GM23338 (cell line): Measurements from ENCODE around the gene SEMA6B. TPM values are rescaled to one million over a fixed set of nuclear protein-coding genes. Genes with fewer than 3 reads are reported as not detected.

Experiments used
- ATAC-seq: fragments of 200-7000 bp; cut with Tn5 transposase; 3 replicates; pipeline ENCODE4 v1.9.1; 2020
- DNase-seq: peaks from one replicate; pipeline ENCODE4 v3.0.0-alpha.2; 2015; ENCODE audit warnings: low spot score
- H2AFZ ChIP-seq: fragments of 200-600 bp; sonication (generic); 2 replicates; pipeline ENCODE4 v1.8.0; 2016; ENCODE audit warnings: antibody characterized with exemption, mild to moderate bottlenecking, moderate library complexity
- H3F3A ChIP-seq: fragments of 200-600 bp; sonication (generic); replicated peaks from 2 replicates; pipeline ENCODE4 v1.8.0; 2017; ENCODE audit warnings: antibody characterized with exemption, mixed run types, low read depth
- H3K27ac ChIP-seq: fragments of 200-600 bp; sonication (generic); 2 replicates; pipeline ENCODE4 v1.6.1; 2016; ENCODE audit warnings: low read depth
- H3K27me3 ChIP-seq: fragments of 200-600 bp; sonication (generic); 2 replicates; pipeline ENCODE4 v1.8.0; 2016; ENCODE audit warnings: mild to moderate bottlenecking, mixed run types, moderate library complexity; ENCODE audit not compliant: insufficient read depth
- H3K36me3 ChIP-seq: fragments of 200-600 bp; sonication (generic); 2 replicates; pipeline ENCODE4 v1.8.0; 2016; ENCODE audit warnings: mild to moderate bottlenecking; ENCODE audit not compliant: insufficient read depth
- H3K4me1 ChIP-seq: fragments of 200-600 bp; sonication (generic); 2 replicates; pipeline ENCODE4 v1.8.0; 2016; ENCODE audit warnings: mild to moderate bottlenecking, moderate library complexity; ENCODE audit not compliant: insufficient read depth
- H3K4me2 ChIP-seq: fragments of 200-600 bp; sonication (generic); 2 replicates; pipeline ENCODE4 v1.7.1; 2017; ENCODE audit warnings: mixed run types
- H3K4me3 ChIP-seq: fragments of 200-600 bp; sonication (generic); 2 replicates; pipeline ENCODE4 v1.6.1; 2016; ENCODE audit warnings: mixed run types
- H3K79me2 ChIP-seq: fragments of 200-600 bp; sonication (generic); replicated peaks from 2 replicates; pipeline ENCODE4 v1.8.0; 2017; ENCODE audit warnings: mild to moderate bottlenecking; ENCODE audit not compliant: insufficient read depth
- H3K9me2 ChIP-seq: fragments of 200-600 bp; sonication (generic); 2 replicates; pipeline ENCODE4 v1.8.0; 2017; ENCODE audit not compliant: insufficient read depth
- H4K20me1 ChIP-seq: fragments of 200-600 bp; sonication (generic); replicated peaks from 2 replicates; pipeline ENCODE4 v1.8.0; 2017; ENCODE audit warnings: mild to moderate bottlenecking; ENCODE audit not compliant: insufficient read depth
- H3K27ac Mint-ChIP-seq: 2 replicates; pipeline ENCODE4 v1.8.0; 2020; ENCODE audit warnings: inconsistent platforms, mild to moderate bottlenecking, moderate library complexity, mixed read lengths
- H3K27me3 Mint-ChIP-seq: 3 replicates; pipeline ENCODE4 v1.8.0; 2022; ENCODE audit warnings: low read depth, mild to moderate bottlenecking, moderate library complexity, mixed read lengths, inconsistent platforms; ENCODE audit not compliant: insufficient read depth, poor library complexity
- H3K36me3 Mint-ChIP-seq: 3 replicates; pipeline ENCODE4 v1.8.0; 2021; ENCODE audit warnings: low read depth, mild to moderate bottlenecking, inconsistent platforms, moderate library complexity, mixed read lengths
- H3K4me1 Mint-ChIP-seq: 3 replicates; pipeline ENCODE4 v1.8.0; 2020; ENCODE audit warnings: mild to moderate bottlenecking, inconsistent platforms, mixed read lengths
- H3K4me3 Mint-ChIP-seq: 3 replicates; pipeline ENCODE4 v1.8.0; 2021; ENCODE audit warnings: moderate library complexity, mild to moderate bottlenecking, inconsistent platforms, mixed read lengths
- H3K9me3 Mint-ChIP-seq: 3 replicates; pipeline ENCODE4 v1.8.0; 2020; ENCODE audit warnings: moderate library complexity, mild to moderate bottlenecking, inconsistent platforms, mixed read lengths
- CREB1 ChIP-seq: fragments of 250-450 bp; sonication (Bioruptor Pico); IDR thresholded peaks from 2 replicates; pipeline ENCODE4 v1.5.0; 2020; ENCODE audit warnings: low read depth, mild to moderate bottlenecking, moderate library complexity
- EZH2 ChIP-seq: fragments of 200-600 bp; sonication (generic); IDR thresholded peaks from one replicate; pipeline ENCODE4 v1.8.0; 2017; ENCODE audit warnings: antibody characterized with exemption, mild to moderate bottlenecking, low read depth; ENCODE audit not compliant: unreplicated experiment
- EZH2phosphoT487 ChIP-seq: fragments of 200-600 bp; sonication (generic); IDR thresholded peaks from one replicate; pipeline ENCODE4 v1.8.1; 2018; ENCODE audit warnings: antibody characterized with exemption; ENCODE audit not compliant: unreplicated experiment
- NANOG ChIP-seq: IDR thresholded peaks from 2 replicates; pipeline ENCODE4 v1.6.1; 2016; ENCODE audit warnings: antibody characterized with exemption, borderline replicate concordance
- POLR2AphosphoS5 ChIP-seq: IDR thresholded peaks from 2 replicates; pipeline ENCODE4 v1.6.1; 2016; ENCODE audit warnings: antibody characterized with exemption, low read depth
- STAT1 ChIP-seq: IDR thresholded peaks from one replicate; pipeline ENCODE4 v1.6.1; 2016; ENCODE audit warnings: antibody characterized with exemption; ENCODE audit not compliant: unreplicated experiment
- ZNF114 ChIP-seq: fragments of 250-450 bp; sonication (Bioruptor Pico); IDR thresholded peaks from 2 replicates; pipeline ENCODE4 v1.5.0; 2020; ENCODE audit warnings: mild to moderate bottlenecking, moderate library complexity
- ZNF331 ChIP-seq: fragments of 250-450 bp; sonication (Bioruptor Pico); IDR thresholded peaks from 2 replicates; pipeline ENCODE4 v1.5.0; 2020; ENCODE audit warnings: low read depth, mild to moderate bottlenecking, moderate library complexity
- polyA plus RNA-seq: library from polyadenylated mRNA; unstranded; fragments of >200 nt; fragmentation: Nextera tagmentation; extraction: Ambion mirVana; gene quantifications from 2 replicates; pipeline ENCODE4 v1.2.1, GENCODE V29; 2016
- total RNA-seq: library from RNA; depleted of rRNA; stranded (reverse); fragments of >200 nt; shearing (Covaris generic); gene quantifications from 2 replicates; pipeline ENCODE4 v1.2.3, GENCODE V29; 2014
- TF ChIP-seq, protein P1 (sequence below): fragments of 250-450 bp; sonication (Bioruptor Pico); IDR thresholded peaks from 2 replicates; pipeline ENCODE4 v1.5.0; 2020; ENCODE audit warnings: mild to moderate bottlenecking, moderate library complexity
- TF ChIP-seq, protein P2 (sequence below): IDR thresholded peaks from 2 replicates; pipeline ENCODE4 v1.6.1; 2016; ENCODE audit warnings: antibody characterized with exemption

Gene SEMA6B
- total and polyA plus RNA-seq, 2 experiments from 2014 or later, result 5.3 to 42.7 TPM

DNA sequence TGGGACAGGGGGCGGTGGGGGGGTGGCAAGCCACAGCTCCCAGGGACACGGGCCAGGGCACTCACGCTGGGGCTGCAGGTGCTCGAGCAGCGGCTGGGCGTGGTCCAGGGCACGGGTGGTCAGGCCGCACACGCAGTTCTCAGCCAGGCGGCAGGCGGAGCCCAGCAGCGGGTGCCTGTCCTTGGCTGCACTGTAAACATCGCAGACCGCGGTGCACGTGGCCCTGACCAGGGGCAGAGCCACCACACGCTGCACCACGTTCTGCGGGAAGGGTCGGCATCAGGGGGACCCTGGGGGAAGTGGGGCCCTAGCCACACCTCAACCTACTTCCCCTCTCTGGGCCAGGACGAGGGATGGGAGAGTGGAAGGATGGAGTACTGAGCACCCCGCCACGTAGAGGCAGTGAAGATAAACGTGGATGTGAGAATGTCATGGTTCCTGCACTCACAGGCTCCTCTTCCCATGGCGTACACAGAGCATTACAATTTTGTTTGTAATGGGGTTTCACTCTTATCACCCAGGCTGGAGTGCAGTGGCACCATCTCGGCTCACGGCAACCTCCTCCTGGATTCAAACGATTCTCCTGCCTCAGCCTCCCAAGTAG lies 27.8 kb downstream of the SEMA6B start:
- peaks cover 15% of the 10 kb centered on the region for H3K27me3 Mint-ChIP-seq
- no peak overlapping the region for H3K4me3 Mint-ChIP-seq
- no peaks in the 10 kb centered on the region; the same call in 1 of the 2 replicates for H3K4me1 ChIP-seq
- no peaks in the 10 kb centered on the region for H3K9me3 Mint-ChIP-seq
- H3K9me2 ChIP-seq, result no peaks in the 10 kb centered on the region
- no peaks in the 10 kb centered on the region; the same call in 1 of the 2 replicates for H4K20me1 ChIP-seq
- peaks cover 17% of the 10 kb centered on the region for H3K27me3 ChIP-seq
- H2AFZ ChIP-seq, result no peak overlapping the region
- no peak overlapping the region for H3K4me2 ChIP-seq
- H3K79me2 ChIP-seq, result no peaks in the 10 kb centered on the region
- no peaks in the 10 kb centered on the region for H3K4me1 Mint-ChIP-seq
- no peak for TF ChIP-seq NANOG
- TF ChIP-seq EZH2phosphoT487, result no peak
- no peak for TF ChIP-seq EZH2
- TF ChIP-seq STAT1, result no peak
- TF ChIP-seq ZNF114 (CRISPR knock-in tag), result no peak
- TF ChIP-seq POLR2AphosphoS5, result no peak
- no peak for TF ChIP-seq CREB1
- peaks cover 6% of the 10 kb centered on the region; the same call in 1 of the 2 replicates for H3F3A ChIP-seq
- no peak overlapping the region for H3K27ac Mint-ChIP-seq
- H3K4me3 ChIP-seq, result no peak overlapping the region
- no peak for ATAC-seq
- no peak overlapping the region for H3K27ac ChIP-seq
- H3K36me3 Mint-ChIP-seq, result no peaks in the 10 kb centered on the region
- H3K36me3 ChIP-seq, result no peaks in the 10 kb centered on the region
- no peak for DNase-seq

DNA sequence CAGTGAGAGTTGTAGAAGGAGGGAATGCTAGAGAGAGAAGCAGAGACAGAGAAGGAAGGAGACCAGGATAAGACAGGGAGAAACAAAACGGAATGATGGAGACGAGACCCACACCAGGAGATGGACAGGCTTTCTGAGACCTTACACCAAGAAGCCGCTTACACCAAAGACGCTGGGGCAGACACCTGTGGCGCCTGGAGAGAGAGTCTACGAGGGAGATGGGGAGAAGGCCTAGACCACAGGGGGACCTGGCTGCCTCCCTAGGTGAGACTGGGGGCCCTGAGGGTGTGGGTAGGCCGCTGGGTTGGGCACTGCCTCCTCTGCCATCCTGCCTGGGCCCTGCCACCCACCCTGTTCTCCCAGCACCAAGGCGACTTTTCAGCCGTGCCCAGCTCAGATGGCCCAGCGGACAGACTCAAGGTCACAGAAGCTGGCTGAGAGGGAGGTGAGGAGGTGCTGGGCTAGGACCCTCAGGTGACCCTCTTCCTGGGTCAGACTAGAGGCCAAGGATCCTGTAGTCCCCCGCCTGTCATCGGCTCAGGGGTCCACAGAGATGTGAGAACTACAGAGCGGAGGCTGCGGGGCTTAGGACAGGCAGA lies 29.5 kb downstream of the SEMA6B start:
- no peaks in the 10 kb centered on the region; the same call in 1 of the 2 replicates for H4K20me1 ChIP-seq
- H3K36me3 Mint-ChIP-seq, result no peaks in the 10 kb centered on the region
- TF ChIP-seq ZNF331 (CRISPR knock-in tag), result no peak
- TF ChIP-seq, protein P1, sequence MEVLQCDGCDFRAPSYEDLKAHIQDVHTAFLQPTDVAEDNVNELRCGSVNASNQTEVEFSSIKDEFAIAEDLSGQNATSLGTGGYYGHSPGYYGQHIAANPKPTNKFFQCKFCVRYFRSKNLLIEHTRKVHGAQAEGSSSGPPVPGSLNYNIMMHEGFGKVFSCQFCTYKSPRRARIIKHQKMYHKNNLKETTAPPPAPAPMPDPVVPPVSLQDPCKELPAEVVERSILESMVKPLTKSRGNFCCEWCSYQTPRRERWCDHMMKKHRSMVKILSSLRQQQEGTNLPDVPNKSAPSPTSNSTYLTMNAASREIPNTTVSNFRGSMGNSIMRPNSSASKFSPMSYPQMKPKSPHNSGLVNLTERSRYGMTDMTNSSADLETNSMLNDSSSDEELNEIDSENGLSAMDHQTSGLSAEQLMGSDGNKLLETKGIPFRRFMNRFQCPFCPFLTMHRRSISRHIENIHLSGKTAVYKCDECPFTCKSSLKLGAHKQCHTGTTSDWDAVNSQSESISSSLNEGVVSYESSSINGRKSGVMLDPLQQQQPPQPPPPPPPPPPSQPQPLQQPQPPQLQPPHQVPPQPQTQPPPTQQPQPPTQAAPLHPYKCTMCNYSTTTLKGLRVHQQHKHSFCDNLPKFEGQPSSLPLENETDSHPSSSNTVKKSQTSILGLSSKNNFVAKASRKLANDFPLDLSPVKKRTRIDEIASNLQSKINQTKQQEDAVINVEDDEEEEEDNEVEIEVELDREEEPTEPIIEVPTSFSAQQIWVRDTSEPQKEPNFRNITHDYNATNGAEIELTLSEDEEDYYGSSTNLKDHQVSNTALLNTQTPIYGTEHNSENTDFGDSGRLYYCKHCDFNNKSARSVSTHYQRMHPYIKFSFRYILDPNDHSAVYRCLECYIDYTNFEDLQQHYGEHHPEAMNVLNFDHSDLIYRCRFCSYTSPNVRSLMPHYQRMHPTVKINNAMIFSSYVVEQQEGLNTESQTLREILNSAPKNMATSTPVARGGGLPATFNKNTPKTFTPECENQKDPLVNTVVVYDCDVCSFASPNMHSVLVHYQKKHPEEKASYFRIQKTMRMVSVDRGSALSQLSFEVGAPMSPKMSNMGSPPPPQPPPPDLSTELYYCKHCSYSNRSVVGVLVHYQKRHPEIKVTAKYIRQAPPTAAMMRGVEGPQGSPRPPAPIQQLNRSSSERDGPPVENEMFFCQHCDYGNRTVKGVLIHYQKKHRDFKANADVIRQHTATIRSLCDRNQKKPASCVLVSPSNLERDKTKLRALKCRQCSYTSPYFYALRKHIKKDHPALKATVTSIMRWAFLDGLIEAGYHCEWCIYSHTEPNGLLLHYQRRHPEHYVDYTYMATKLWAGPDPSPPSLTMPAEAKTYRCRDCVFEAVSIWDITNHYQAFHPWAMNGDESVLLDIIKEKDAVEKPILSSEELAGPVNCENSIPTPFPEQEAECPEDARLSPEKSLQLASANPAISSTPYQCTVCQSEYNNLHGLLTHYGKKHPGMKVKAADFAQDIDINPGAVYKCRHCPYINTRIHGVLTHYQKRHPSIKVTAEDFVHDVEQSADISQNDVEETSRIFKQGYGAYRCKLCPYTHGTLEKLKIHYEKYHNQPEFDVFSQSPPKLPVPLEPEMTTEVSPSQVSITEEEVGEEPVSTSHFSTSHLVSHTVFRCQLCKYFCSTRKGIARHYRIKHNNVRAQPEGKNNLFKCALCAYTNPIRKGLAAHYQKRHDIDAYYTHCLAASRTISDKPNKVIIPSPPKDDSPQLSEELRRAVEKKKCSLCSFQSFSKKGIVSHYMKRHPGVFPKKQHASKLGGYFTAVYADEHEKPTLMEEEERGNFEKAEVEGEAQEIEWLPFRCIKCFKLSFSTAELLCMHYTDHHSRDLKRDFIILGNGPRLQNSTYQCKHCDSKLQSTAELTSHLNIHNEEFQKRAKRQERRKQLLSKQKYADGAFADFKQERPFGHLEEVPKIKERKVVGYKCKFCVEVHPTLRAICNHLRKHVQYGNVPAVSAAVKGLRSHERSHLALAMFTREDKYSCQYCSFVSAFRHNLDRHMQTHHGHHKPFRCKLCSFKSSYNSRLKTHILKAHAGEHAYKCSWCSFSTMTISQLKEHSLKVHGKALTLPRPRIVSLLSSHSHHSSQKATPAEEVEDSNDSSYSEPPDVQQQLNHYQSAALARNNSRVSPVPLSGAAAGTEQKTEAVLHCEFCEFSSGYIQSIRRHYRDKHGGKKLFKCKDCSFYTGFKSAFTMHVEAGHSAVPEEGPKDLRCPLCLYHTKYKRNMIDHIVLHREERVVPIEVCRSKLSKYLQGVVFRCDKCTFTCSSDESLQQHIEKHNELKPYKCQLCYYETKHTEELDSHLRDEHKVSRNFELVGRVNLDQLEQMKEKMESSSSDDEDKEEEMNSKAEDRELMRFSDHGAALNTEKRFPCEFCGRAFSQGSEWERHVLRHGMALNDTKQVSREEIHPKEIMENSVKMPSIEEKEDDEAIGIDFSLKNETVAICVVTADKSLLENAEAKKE (CRISPR knock-in tag), result no peak
- TF ChIP-seq, protein P2, sequence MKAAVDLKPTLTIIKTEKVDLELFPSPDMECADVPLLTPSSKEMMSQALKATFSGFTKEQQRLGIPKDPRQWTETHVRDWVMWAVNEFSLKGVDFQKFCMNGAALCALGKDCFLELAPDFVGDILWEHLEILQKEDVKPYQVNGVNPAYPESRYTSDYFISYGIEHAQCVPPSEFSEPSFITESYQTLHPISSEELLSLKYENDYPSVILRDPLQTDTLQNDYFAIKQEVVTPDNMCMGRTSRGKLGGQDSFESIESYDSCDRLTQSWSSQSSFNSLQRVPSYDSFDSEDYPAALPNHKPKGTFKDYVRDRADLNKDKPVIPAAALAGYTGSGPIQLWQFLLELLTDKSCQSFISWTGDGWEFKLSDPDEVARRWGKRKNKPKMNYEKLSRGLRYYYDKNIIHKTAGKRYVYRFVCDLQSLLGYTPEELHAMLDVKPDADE, result no peak
- no peak overlapping the region for H3K27ac Mint-ChIP-seq
- no peaks in the 10 kb centered on the region for H3K4me1 ChIP-seq
- H3F3A ChIP-seq, result peaks cover 6% of the 10 kb centered on the region; the same call in 1 of the 2 replicates
- ATAC-seq (no peak), DNase-seq (no peak)
- H3K9me3 Mint-ChIP-seq, result no peaks in the 10 kb centered on the region
- H3K27me3 ChIP-seq, result peaks cover 15% of the 10 kb centered on the region
- no peak overlapping the region for H3K4me3 ChIP-seq
- no peak overlapping the region for H3K27ac ChIP-seq
- H3K4me2 ChIP-seq, result no peak overlapping the region
- no peaks in the 10 kb centered on the region for H3K9me2 ChIP-seq
- no peaks in the 10 kb centered on the region for H3K79me2 ChIP-seq
- no peak overlapping the region for H3K4me3 Mint-ChIP-seq
- H3K27me3 Mint-ChIP-seq, result peaks cover 15% of the 10 kb centered on the region
- no peaks in the 10 kb centered on the region for H3K4me1 Mint-ChIP-seq
- no peaks in the 10 kb centered on the region for H3K36me3 ChIP-seq
- no peak overlapping the region for H2AFZ ChIP-seq
